ENCODE data around the gene MPZL1. TPM values are rescaled to one million over a fixed set of nuclear protein-coding genes. Genes with fewer than 3 reads are reported as not detected.
"Not testable (repeated sequence)": the region's sequence is repeated elsewhere in the genome, so short reads cannot be mapped to it uniquely, and the experiment has no call there.

MPZL1 gene
- polyA plus RNA-seq, 1 donor, result 66.3 TPM

- no peak for DNase-seq (ENCODE audit: low read depth)
Observed at GRCh38 chr1:167781558-167781957, 59.8 kb downstream of the MPZL1 start.

GRCh38 chr1:167782946-167783345, 61.2 kb downstream of the MPZL1 start:
- no peak for DNase-seq (ENCODE audit: low read depth)

- DNase-seq (ENCODE audit: low read depth), result no peak
Observed at GRCh38 chr1:167784876-167785550, 63.2 kb downstream of the MPZL1 start.

- no peak for DNase-seq (ENCODE audit: low read depth)
Observed at GRCh38 chr1:167786502-167786901, 64.7 kb downstream of the MPZL1 start.

GRCh38 chr1:167789501-167789900, 67.7 kb downstream of the MPZL1 start:
- DNase-seq (ENCODE audit: low read depth), result no peak

GRCh38 chr1:167790117-167790516, 68.3 kb downstream of the MPZL1 start:
- DNase-seq (ENCODE audit: low read depth), result no peak

- DNase-seq (ENCODE audit: low read depth), result peak; percentile 41
Observed at GRCh38 chr1:167791281-167792187, 69.8 kb downstream of the MPZL1 start.

- no peak for DNase-seq (ENCODE audit: low read depth)
Observed at GRCh38 chr1:167792188-167792565, 70.4 kb downstream of the MPZL1 start.

GRCh38 chr1:167794043-167794442, 72.3 kb downstream of the MPZL1 start:
- no peak for DNase-seq (ENCODE audit: low read depth)

GRCh38 chr1:167795810-167796740, 74.3 kb downstream of the MPZL1 start:
- peak; percentile 38 for DNase-seq (ENCODE audit: low read depth)

- peak; percentile 68 for DNase-seq (ENCODE audit: low read depth)
Observed at GRCh38 chr1:167797015-167797414, 75.2 kb downstream of the MPZL1 start.

GRCh38 chr1:167798952-167799351, 77.2 kb downstream of the MPZL1 start:
- no peak for DNase-seq (ENCODE audit: low read depth)

GRCh38 chr1:167799747-167800146, 78.0 kb downstream of the MPZL1 start:
- no peak for DNase-seq (ENCODE audit: low read depth)

GRCh38 chr1:167800251-167800650, 78.5 kb downstream of the MPZL1 start:
- DNase-seq (ENCODE audit: low read depth), result no peak

- DNase-seq (ENCODE audit: low read depth), result no peak
Observed at GRCh38 chr1:167802235-167802634, 80.5 kb downstream of the MPZL1 start.

GRCh38 chr1:167803358-167804207, 81.8 kb downstream of the MPZL1 start:
- peak; percentile 74 for DNase-seq (ENCODE audit: low read depth)

- DNase-seq (ENCODE audit: low read depth), result no peak
Observed at GRCh38 chr1:167805041-167805556, 83.3 kb downstream of the MPZL1 start.

GRCh38 chr1:167806235-167806634, 84.5 kb downstream of the MPZL1 start:
- not testable (repeated sequence) for DNase-seq (ENCODE audit: low read depth)

GRCh38 chr1:167806676-167807075, 84.9 kb downstream of the MPZL1 start:
- not testable (repeated sequence) for DNase-seq (ENCODE audit: low read depth)

- no peak for DNase-seq (ENCODE audit: low read depth)
Observed at GRCh38 chr1:167808104-167808503, 86.3 kb downstream of the MPZL1 start.

- no peak for DNase-seq (ENCODE audit: low read depth)
Observed at GRCh38 chr1:167808690-167809089, 86.9 kb downstream of the MPZL1 start.
